Endothelial cell of umbilical vein (primary cell): ENCODE data around the gene EPB42. TPM values are rescaled to one million over a fixed set of nuclear protein-coding genes. Genes with fewer than 3 reads are reported as not detected.

Experiments used
- BruUV-seq: library from RNA; stranded (reverse); fragments of 400-500 nt; replicated peaks from 2 replicates; lab custom pipeline; 2021; lab: Mats Ljungman, UMichigan
- CTCF ChIA-PET: fragments of 300-600, 350-600 bp; sonication (Branson Sonifier 250); formaldehyde crosslinking; loops from one replicate; lab custom pipeline; 2021; ENCODE audit warnings: antibody characterized with exemption, inconsistent platforms; lab: Charles Lee
- POLR2A ChIA-PET: fragments of 300-600, 350-600 bp; sonication (Branson Sonifier 250); formaldehyde crosslinking; loops from one replicate; lab custom pipeline; 2021; ENCODE audit warnings: antibody characterized with exemption, inconsistent platforms; lab: Charles Lee
- DNase-seq: peaks from one replicate; pipeline ENCODE4 v3.0.0-alpha.2; 2011; ENCODE audit warnings: low read depth, low spot score
- FAIRE-seq: peaks from 2 replicates; lab custom pipeline; 2011; peaks lifted over from hg19 to GRCh38; lab: Jason Lieb, UNC
- H2AFZ ChIP-seq: 2 replicates; pipeline ENCODE4 v1.6.0; 2012; ENCODE audit warnings: low read depth, low read length, control low read depth, inconsistent platforms
- H3K27ac ChIP-seq: 2 replicates; pipeline ENCODE4 v1.5.1; 2011; ENCODE audit warnings: low read depth, mild to moderate bottlenecking, control low read depth, low read length, moderate library complexity; ENCODE audit not compliant: insufficient read depth
- H3K27me3 ChIP-seq, 2 experiments: 2 replicates each; pipeline versions ENCODE4 v1.6.0 to v1.6.1; 2011; ENCODE audit warnings: low read length in 2 of 2, mixed read lengths in 1 of 2; ENCODE audit not compliant: control insufficient read depth in 2 of 2, insufficient read depth in 2 of 2
- H3K36me3 ChIP-seq, 2 experiments: 2 replicates in 1 of 2; 3 replicates in 1 of 2; pipeline ENCODE4 v1.5.1; 2011; ENCODE audit warnings: low read length in 2 of 2, mild to moderate bottlenecking in 1 of 2, moderate library complexity in 1 of 2; ENCODE audit not compliant: control insufficient read depth in 2 of 2, insufficient read depth in 2 of 2; ENCODE audit errors: extremely low read depth in 1 of 2
- H3K4me1 ChIP-seq: 3 replicates; pipeline ENCODE4 v1.5.1; 2011; ENCODE audit warnings: mild to moderate bottlenecking, low read length; ENCODE audit not compliant: control insufficient read depth, insufficient read depth; ENCODE audit errors: extremely low read depth
- H3K4me2 ChIP-seq: 2 replicates; pipeline ENCODE4 v1.6.1; 2011; ENCODE audit warnings: low read length, control low read depth, mixed read lengths; ENCODE audit not compliant: insufficient read depth
- H3K4me3 ChIP-seq, 3 experiments: fragments of 200-600 bp in 1 of 3; sonication (generic), shearing (Covaris generic) in 1 of 3; replicated peaks in 1 of 3; 2 replicates each; pipeline ENCODE4 v1.5.1; 2011 to 2016; ENCODE audit warnings: control low read depth in 3 of 3, low read length in 3 of 3, mild to moderate bottlenecking in 2 of 3, inconsistent platforms in 1 of 3, low read depth in 1 of 3, moderate library complexity in 1 of 3; ENCODE audit not compliant: insufficient read depth in 1 of 3
- H3K79me2 ChIP-seq: 2 replicates; pipeline ENCODE4 v1.6.0; 2012; ENCODE audit warnings: low read length, inconsistent platforms; ENCODE audit not compliant: control insufficient read depth, insufficient read depth
- H3K9ac ChIP-seq: replicated peaks from 2 replicates; pipeline ENCODE3; 2011; ENCODE audit warnings: low read length, control low read depth; ENCODE audit not compliant: insufficient read depth; ENCODE audit errors: extremely low read depth
- H3K9me1 ChIP-seq: replicated peaks from 3 replicates; pipeline ENCODE4 v1.6.0; 2011; ENCODE audit warnings: mild to moderate bottlenecking, low read length; ENCODE audit not compliant: control insufficient read depth, insufficient read depth; ENCODE audit errors: extremely low read depth
- H3K9me3 ChIP-seq: replicated peaks from 2 replicates; pipeline ENCODE4 v1.5.1; 2012; ENCODE audit warnings: low read length, inconsistent platforms; ENCODE audit not compliant: control insufficient read depth, insufficient read depth
- H4K20me1 ChIP-seq: replicated peaks from 2 replicates; pipeline ENCODE3; 2011; ENCODE audit warnings: mild to moderate bottlenecking, low read length; ENCODE audit not compliant: control insufficient read depth, insufficient read depth; ENCODE audit errors: extremely low read depth
- EZH2 ChIP-seq: IDR thresholded peaks from 2 replicates; pipeline ENCODE4 v1.6.1; 2012; ENCODE audit warnings: borderline replicate concordance, low read depth, mild to moderate bottlenecking, moderate library complexity, low read length, inconsistent platforms; ENCODE audit not compliant: severe bottlenecking
- FOS ChIP-seq: IDR thresholded peaks from 2 replicates; pipeline ENCODE4 v1.6.1; 2011; ENCODE audit warnings: mild to moderate bottlenecking, low read length, moderate library complexity, borderline replicate concordance; ENCODE audit not compliant: insufficient read depth
- GATA2 ChIP-seq: IDR thresholded peaks from 2 replicates; pipeline ENCODE4 v1.7.0; 2011; ENCODE audit warnings: low read depth, mild to moderate bottlenecking, moderate library complexity, mixed read lengths, low read length; ENCODE audit not compliant: insufficient read length, insufficient read depth
- JUN ChIP-seq: IDR thresholded peaks from 2 replicates; pipeline ENCODE4 v1.6.1; 2011; ENCODE audit warnings: borderline replicate concordance, low read depth; ENCODE audit not compliant: insufficient read length, insufficient read depth
- MYC ChIP-seq: IDR thresholded peaks from one replicate; pipeline ENCODE4 v1.6.1; 2011; ENCODE audit warnings: mild to moderate bottlenecking, low read depth, low read length
- POLR2A ChIP-seq: IDR thresholded peaks from 2 replicates; pipeline ENCODE4 v1.6.1; 2012; ENCODE audit warnings: low read depth, mild to moderate bottlenecking, control low read depth, low read length
- POLR2AphosphoS5 ChIP-seq: IDR thresholded peaks from 2 replicates; pipeline ENCODE4 v1.6.1; 2012; ENCODE audit warnings: low read depth, mild to moderate bottlenecking, control low read depth, low read length, moderate library complexity; ENCODE audit not compliant: insufficient read depth
- dilution Hi-C: fragments of 300-500 bp; cut with MboI; formaldehyde crosslinking; loops from one replicate; pipeline ENCODE4 v1.15.0; 2019; ENCODE audit warnings: low sequenced_read_pairs; ENCODE audit not compliant: extremely low pct_ligation_motif_present
- intact Hi-C: fragments of 100-400 bp; cut with micrococcal nuclease; formaldehyde crosslinking; loops from one replicate; pipeline ENCODE4 v1.10.0; 2022
- polyA plus RNA-seq, 4 experiments: library from polyadenylated mRNA; depleted of rRNA in 3 of 4; stranded (reverse) in 3 of 4; unstranded in 1 of 4; fragments of >200 nt; gene quantifications; 2 replicates each; pipeline versions ENCODE4 v1.2.1 to v1.2.3, GENCODE V29; 2011 to 2012; ENCODE audit warnings: missing spikeins in 1 of 4
- total RNA-seq: library from RNA; stranded (reverse); gene quantifications from 2 replicates; pipeline ENCODE4 v1.2.3, GENCODE V29; 2021
- TF ChIP-seq, protein P1 (sequence below): IDR thresholded peaks from 2 replicates; pipeline ENCODE4 v1.6.1; 2011; ENCODE audit not compliant: insufficient read depth, insufficient read length
- TF ChIP-seq, protein P2 (sequence below), 2 donors: IDR thresholded peaks; 1 replicate in 1 of 2; 2 replicates in 1 of 2; pipeline ENCODE4 v1.5.1; 2011; ENCODE audit warnings: low read length in 2 of 2, mild to moderate bottlenecking in 2 of 2, moderate library complexity in 2 of 2, control low read depth in 1 of 2, inconsistent platforms in 1 of 2, low read depth in 1 of 2; ENCODE audit not compliant: insufficient read depth in 1 of 2; ENCODE audit errors: extremely low read depth in 1 of 2

EPB42 gene
- total and polyA plus RNA-seq, 2 donors (not counting 3 experiments of a cell fraction or from before 2014, with no cell fraction given) = not detected

DNA sequence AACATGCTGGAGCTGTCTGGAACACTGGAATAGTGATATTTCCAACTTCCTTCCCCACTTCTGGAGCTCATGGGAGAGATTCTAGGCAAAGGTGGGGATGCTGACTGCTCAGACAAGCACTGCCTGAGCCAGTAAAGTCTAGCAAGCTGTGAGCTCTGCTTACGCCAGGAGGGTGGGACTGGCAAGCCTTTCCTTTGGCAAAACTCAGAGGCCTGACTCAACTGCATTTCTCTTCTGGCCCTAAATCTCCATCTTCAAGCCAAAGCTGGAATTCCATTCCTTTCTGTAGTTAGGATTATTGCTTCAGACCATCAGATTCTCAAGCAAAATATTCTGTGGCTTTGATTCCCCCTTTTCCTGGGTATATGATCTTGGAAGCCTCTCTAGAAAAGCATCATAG lies 20.3 kb upstream of the EPB42 start:
- Histone ChIP-seq H3K4me2 (no peak overlapping the region), H3K36me3 (no peaks in the 10 kb centered on the region), H3K27me3 (peaks cover 5 to 8% of the 10 kb centered on the region in 2 experiments), H3K4me3 (no peak overlapping the region), H3K9ac (no peak overlapping the region), H4K20me1 (no peaks in the 10 kb centered on the region), H3K9me3 (no peaks in the 10 kb centered on the region), H3K9me1 (no peaks in the 10 kb centered on the region), H2AFZ (no peak overlapping the region), H3K79me2 (no peaks in the 10 kb centered on the region), H3K4me1 (no peaks in the 10 kb centered on the region), H3K27ac (no peak overlapping the region)
- BruUV-seq = no TSS peak
- DNase-seq (no peak), FAIRE-seq (no peak)
- no peak for TF ChIP-seq POLR2A
- TF ChIP-seq, protein P1, sequence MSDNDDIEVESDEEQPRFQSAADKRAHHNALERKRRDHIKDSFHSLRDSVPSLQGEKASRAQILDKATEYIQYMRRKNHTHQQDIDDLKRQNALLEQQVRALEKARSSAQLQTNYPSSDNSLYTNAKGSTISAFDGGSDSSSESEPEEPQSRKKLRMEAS = no peak
- TF ChIP-seq JUN = no peak
- TF ChIP-seq EZH2 = no peak
- CTCF ChIA-PET = interaction anchor here (0.9 to 3.2 kb wide), 3 partner anchors 11 to 22 kb away, joined by 3 to 18 read pairs (median 4); no protein-coding TSS in a partner anchor
- POLR2A ChIA-PET = no interaction called here
- intact Hi-C loops (no loop called here), dilution Hi-C loops (no loop called here)

DNA sequence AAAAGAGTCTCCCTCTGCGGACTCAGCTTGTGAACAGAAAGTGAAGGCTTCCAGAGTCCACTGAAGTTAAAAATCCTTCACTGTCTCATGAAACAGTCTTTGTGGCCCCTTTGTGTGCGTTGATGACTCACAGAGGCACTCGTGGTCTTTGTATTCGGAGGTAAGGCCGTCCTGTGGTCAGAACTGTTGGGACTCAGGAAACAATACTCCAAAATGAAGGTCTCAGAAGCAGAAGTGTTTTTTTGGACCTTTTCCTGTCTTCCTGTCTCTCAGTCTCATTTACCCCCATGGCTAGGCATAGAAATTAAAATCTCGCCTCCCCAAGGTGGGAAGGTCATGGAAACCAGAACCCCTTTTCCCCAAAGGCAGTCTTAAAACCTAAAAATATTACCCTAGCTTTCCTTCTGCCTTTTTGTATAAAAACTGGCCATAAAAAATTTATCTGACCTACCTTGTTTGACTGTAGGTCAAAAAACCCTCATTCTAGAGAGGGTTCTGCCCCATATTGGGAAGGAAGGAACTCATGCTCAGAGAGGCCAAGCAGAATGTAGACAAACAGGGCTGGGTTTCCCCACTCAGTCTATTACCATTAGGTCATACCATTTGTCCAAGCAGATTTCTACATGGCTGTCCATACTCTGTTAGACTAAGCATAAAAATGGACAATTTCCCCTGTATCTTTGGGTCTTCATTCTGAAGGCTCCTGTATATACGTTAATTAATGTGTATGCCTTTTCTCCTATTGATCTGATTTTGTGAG lies 19.1 kb upstream of the EPB42 start:
- H3K4me3 ChIP-seq = no peak overlapping the region
- no peak overlapping the region for H3K27ac ChIP-seq
- dilution Hi-C loops (no loop called here), intact Hi-C loops (no loop called here)
- H4K20me1 ChIP-seq = no peaks in the 10 kb centered on the region
- no peaks in the 10 kb centered on the region for H3K79me2 ChIP-seq
- ChIA-PET CTCF (interaction anchor here (1.1 to 3.2 kb wide), 2 partner anchors 14 to 46 kb away, joined by 4 to 18 read pairs; no protein-coding TSS in a partner anchor), POLR2A (no interaction called here)
- H3K4me1 ChIP-seq = no peaks in the 10 kb centered on the region
- BruUV-seq = no TSS peak
- H3K36me3 ChIP-seq = no peaks in the 10 kb centered on the region
- no peak for FAIRE-seq
- no peak for TF ChIP-seq MYC
- TF ChIP-seq, protein P2, sequence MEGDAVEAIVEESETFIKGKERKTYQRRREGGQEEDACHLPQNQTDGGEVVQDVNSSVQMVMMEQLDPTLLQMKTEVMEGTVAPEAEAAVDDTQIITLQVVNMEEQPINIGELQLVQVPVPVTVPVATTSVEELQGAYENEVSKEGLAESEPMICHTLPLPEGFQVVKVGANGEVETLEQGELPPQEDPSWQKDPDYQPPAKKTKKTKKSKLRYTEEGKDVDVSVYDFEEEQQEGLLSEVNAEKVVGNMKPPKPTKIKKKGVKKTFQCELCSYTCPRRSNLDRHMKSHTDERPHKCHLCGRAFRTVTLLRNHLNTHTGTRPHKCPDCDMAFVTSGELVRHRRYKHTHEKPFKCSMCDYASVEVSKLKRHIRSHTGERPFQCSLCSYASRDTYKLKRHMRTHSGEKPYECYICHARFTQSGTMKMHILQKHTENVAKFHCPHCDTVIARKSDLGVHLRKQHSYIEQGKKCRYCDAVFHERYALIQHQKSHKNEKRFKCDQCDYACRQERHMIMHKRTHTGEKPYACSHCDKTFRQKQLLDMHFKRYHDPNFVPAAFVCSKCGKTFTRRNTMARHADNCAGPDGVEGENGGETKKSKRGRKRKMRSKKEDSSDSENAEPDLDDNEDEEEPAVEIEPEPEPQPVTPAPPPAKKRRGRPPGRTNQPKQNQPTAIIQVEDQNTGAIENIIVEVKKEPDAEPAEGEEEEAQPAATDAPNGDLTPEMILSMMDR (IDR thresholded peaks at IDR 0.05; ENCODE audit: extremely low read depth in 1 of 2, insufficient read depth in 1 of 2, low read depth in 1 of 2, low read length in 2 of 2) = no peak
- TF ChIP-seq FOS = no peak
- TF ChIP-seq POLR2AphosphoS5 = no peak
- no peak for TF ChIP-seq JUN
- TF ChIP-seq EZH2 = no peak
- no peak for TF ChIP-seq GATA2
- TF ChIP-seq POLR2A = no peak
- TF ChIP-seq, protein P1 = no peak
- DNase-seq = no peak
- no peaks in the 10 kb centered on the region for H3K9me3 ChIP-seq
- no peak overlapping the region for H3K9ac ChIP-seq
- no peak overlapping the region for H2AFZ ChIP-seq
- no peaks in the 10 kb centered on the region for H3K9me1 ChIP-seq
- no peak overlapping the region for H3K4me2 ChIP-seq
- H3K27me3 ChIP-seq = peaks cover 2 to 5% of the 10 kb centered on the region in 2 experiments
